SHP77 treated with DMSO at 0.1 percent for 48 hours (cell line): ENCODE results near the gene UHRF1.
"Not testable (repeated sequence)": the region's sequence is repeated elsewhere in the genome, so short reads cannot be mapped to it uniquely, and the experiment has no call there.

ENCODE experiments used
- DNase-seq: peaks from one replicate; lab custom pipeline; 2025; lab: John Stamatoyannopoulos, UW

UHRF1 gene

DNA sequence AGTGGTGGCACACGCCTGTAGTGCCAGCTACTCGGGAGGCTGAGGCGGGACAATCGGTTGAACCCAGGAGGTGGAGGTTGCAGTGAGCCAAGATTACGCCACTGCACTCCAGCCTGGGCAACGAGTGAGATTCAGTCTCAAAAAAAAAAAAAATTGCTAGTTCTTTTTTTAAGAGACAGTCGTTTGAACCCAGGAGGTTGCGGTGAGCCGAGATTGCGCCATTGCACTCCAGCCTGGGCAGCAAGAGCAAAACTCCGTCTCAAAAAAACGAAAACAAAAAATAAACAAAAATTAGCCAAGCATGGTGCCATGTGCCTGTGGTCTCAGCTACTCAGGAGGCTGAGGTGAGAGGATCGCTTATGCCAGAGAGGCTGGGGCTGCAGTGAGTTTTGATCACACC is 8.4 kb upstream of the UHRF1 start:
- not testable (repeated sequence) for DNase-seq

DNA sequence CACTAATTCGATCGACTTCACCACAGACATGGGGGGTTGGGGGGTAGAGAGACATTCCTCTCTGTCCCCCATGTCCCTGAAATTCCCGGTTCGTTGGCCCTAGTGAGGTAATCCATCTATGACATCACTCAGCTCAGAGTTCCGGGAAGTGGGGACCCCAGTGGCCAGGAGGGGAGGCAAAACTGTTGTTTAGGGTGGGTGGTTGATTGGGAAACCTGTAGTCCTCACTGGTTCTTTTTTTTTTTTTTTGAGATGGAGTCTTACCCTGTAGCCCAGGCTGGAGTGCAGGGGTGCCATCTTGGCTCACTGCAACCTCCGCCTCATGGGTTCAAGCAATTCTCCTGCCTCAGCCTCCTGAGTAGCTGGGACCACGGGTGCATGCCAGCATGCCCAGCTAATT is 6.5 kb upstream of the UHRF1 start, which contains the start of gene ARRDC5:
Gene ARRDC5, minus strand, starts transcription at position 101 of the 400 bp plus-strand sequence. Its CDS starts 71 bp downstream, at position 30.
- no peak for DNase-seq

DNA sequence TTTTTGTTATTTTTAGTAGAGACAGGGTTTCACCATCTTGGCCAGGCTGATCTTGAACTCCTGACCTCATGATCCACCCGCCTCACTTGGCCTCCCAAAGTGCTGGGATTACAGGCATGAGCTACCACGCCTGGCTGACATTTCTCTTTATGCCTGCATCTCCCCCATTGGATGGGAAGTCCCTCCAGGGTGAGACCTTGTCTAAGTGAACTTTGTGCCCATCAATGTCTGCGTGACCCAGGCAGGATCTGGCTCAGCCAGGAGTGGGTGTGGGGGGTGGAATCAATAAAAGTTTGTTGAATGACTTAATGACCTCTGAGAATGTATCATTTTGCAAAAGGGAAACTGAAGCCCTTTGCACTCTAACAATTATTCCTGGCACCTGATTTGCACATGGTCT is 4.8 kb upstream of the UHRF1 start:
- DNase-seq = no peak

DNA sequence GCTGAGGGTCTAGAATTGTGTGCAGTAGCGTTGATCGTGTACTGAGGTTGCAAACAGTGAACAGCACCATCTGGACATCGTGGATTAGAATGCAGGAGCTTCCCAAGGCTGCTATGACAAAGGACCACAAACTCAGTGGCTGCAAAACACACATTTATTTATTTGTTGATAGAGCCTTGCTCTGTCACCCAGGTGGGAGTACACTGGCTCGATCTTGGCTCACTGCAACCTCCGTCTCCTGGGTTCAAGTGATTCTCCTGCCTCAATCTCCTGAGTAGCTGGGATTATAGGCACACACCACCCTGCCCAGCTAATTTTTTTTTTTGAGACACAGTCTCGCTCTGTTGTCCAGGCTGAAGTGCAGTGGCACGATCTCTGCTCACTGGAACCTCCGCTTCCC is 2.3 kb upstream of the UHRF1 start:
- DNase-seq = no peak

DNA sequence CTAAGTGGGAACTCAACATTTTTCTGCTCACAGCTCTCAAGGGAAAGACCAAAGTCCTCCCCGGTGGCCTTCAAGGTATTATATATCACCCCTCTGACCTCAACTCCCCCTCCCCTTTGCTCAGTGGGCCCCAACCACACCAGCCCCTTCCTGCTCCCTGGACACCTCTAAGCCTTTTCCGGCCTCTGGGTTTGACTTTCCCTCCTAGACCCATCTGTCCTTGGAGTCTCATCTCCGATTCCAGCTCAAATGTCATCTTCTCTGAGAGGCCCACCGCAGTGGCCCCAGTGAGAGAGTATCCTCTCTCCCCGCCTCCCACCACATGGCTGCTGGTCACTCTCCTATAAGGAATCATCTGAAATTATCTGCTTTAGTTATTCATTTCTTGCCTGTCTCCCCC is 941 bp upstream of the UHRF1 start:
- DNase-seq = no peak

DNA sequence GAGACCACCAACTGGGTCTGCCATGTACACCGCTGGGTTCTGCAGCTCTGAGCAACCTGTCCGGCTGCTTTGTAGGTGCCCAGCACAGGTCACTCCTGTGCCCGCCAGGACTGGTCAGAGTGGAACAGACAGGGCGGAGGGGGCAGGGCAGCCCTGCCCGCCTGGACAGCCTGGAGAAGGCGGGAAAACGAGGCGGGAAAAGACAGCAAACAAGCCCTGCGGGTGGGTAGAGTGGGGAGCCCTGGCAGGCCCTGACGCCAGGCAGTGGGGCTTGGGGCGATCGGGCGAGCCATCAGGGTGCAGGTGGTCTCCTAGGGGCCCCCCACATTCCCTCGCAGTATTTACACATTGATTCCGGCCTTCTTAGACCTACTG is 533 bp upstream of the UHRF1 start:
- DNase-seq = no peak

DNA sequence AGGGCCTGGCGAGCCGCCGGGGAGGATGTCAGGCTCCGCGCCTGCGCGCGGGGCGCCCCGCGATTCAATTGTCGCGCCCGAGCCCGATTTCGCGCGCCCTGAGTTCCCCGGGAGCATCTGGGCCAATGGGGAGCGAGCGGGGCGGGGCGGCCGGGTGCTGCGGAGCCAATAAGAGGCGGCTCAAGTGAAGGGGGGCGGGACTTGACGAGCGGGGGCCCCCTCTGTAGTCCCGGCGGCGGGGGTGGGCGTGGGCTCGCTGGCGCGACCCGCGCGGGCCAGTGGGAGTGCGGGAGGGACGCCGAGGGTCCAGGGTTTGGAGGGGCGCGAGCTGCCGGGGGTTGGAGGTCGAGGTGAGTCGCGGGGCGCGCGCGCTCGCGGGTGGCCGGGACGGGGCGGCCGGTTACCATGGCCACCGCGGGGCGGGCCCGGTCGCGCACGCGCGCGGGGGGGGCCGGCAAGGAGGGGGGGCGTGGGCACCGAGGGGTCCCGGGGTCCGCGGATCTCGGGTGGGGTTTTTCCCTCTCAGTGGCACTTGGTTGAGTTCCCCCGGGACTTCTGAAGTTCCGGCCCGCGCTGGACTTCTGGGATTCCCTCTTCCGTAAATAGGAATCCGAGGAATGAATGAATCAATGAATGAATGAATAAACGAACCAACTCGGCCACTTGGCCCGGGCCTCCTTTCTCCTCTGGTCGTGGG is 744 bp downstream of the UHRF1 start:
- DNase-seq = peak; percentile 58

DNA sequence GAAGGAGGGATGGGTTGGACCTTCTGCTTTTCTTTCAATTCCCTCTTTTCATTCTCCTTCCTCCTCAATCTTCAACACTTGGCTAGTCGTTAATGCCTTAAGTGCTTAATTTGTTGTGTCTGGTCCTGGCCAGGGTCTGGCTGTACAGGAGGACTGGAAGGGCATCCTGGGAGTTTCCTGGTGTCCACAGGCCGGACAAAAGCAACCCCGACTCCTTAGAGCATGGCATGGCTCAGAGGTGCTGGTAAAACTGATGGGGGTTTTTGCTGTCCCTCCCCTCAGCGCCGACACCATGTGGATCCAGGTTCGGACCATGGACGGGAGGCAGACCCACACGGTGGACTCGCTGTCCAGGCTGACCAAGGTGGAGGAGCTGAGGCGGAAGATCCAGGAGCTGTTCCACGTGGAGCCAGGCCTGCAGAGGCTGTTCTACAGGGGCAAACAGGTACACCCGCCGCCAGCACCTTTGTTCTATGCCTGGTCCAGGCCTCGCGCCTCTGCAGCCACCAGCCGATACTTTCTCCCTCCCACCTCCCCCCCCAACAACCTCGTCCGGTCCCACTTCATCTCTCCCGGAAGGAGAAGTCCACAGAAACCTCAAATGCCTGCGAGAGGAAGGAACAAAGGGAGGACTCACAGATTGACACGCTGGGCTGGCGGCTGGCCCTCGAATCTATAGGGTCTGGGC is 1.4 kb downstream of the UHRF1 start:
- no peak for DNase-seq

DNA sequence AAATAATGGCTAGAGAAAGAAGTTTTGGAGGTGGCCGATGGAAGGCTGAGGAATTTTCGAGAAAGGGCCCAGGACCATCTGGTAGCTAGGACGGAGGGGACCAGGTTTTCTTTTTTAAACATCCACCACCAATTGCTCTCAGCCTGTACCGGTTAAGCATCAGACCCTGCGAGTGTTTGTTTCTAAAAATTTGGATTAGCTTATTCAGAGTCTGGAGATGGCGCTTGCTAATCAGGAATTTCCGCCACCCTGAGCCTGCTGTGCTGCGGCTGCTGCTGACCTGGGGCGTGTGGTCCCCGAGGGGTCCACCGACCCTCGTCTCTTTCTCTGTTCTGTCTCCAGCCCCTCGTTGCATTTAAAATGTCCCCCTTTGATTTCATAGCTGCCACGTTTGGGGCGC is 2.0 kb downstream of the UHRF1 start:
- DNase-seq = no peak

DNA sequence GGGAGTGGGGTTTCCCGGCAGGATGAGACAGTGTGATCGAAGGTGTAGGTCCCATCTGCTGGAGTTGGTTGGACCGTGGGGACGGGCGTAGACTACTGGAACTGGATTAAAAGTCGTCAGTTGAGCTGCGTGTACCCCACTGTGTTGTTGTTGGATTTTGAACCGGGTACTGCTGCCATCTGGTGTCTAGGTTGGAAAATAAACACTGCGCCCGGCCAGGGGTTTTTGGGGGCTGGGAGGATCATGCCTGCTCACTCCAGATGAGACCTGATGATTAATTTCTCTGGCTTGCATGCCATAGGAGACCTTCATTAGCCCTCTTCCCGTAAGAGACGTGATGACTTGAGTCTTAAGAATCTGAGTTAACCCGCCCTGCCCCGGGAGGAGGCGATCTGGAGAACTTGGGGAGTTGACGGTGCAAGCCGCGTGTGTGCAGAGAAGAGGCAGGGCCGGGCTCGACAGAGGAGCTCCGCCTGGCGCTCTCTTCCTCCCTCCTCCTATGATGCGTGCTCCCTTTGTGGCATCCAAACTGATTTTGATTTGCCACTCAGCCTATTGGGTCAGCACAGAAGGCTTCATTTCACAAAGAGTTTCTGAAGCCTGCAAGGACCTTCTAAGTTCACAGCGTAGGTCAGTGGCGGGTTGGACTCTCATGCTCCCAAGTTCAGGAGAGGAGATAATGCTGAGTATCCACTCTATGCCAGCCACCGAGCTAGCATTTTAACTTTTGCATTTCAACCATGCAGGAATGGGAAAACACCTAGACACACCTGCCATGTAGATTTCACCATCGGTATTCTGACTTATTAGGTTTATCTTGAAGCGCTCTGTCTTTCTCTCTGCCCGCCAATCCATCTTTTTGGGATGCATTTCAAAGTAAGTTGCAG is 2.7 kb downstream of the UHRF1 start:
- DNase-seq = no peak

DNA sequence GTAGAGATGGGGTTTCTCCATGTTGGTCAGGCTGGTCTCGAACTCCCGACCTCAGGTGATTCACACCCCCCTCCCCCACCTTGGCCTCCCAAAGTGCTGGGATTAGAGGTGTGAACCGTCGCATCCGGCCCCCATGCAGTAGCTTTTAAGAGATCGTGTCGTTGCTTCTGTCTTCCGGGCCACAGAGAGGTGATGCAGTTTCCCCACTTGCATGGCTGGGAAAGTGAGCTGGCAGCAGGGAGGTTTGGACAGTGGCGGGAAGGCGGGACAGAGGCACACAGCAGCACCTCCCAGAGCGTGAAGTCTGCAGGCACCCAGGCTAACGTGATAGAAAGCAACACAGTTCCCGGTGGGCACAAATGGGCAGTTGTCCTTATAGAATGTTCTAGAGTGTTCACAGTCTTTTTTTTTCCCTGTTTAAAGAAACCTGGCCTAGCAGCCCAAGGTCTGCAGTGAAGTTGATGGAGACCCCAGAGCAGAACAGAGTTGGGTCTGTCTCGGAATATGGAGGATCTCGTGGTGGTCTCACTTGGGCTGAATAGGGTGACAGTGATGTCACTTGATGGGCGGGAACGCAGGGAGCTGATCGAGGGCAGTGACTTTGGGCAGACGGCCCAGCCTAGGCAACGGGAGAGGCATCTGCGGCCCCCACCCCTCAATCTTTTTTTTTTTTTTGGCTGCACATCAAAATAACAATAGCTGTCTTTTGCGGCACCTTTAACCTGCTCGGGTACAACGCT is 4.9 kb downstream of the UHRF1 start:
- DNase-seq = no peak

DNA sequence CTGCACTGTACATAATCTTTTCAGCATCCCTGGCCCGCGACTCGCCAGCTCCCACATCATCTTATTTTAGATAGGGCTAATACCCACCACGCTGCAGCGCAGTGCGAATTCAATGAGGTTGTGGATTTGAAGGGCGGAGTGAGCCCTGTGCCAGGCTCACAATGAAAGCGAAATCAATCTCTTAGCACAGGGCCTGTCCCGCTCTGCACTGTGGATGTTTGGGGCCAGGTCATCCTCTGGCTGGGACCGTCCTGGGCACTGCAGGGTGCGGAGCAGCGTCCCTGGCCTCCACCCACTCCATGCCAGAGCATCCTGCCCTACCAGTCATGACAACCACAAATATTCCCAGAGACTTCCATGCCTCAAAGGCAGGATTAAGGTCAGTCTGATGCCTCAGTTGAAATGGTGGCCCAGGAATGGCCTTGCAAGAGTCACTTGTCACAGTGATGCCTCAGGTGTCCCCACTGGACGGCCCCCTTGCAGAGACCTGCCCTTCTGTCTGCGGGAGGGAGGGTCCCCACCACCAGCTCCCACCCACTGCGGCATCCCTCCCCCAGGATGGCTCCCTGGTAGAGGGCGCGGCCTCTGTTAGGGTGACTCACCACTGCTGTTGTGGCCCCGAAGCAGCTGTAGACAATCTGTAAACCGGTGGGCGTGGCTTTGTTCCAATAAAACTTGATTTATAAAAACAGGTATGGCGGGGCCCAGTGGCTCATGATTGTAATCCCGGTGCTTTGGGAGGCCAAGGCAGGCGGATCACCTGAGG is 5.6 kb downstream of the UHRF1 start:
- DNase-seq = no peak

DNA sequence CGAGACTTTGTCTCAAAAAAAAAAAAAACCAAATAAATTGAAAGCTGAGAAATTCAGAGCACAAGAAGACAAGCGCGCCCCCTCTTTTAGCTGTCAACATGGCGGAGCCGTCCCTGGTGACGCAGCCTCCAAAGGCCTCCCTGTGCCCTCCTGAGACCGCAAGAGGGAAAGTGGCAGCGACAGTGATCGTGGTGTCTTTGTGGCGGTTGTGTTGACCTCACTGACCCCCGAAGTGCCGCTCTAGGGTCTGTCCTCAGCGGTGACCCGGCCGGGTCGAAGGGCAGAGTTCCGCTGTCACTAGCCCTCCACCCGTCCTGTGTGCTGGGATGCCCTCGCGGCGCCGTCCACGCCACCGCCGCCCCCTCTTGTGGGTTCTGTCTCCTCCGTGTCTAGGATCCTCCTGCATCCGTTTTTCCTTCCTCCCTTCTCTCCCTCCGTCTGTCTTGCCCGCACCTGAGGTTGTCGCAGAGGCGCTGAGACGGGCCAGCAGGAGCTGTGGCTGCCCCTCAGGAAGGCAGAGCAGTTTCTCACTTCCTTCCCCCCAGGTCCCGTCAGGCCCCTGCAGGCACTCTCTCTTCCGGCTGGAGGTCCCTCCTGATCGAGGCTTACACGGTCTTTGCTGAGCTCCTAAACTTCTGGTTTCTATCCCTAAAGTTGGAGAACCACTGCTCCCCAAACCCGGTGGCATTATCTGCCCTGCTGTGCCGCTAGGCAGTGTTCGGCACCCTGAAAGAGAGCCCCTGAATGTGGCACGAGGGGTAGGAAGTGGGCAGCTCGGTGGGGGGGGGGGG is 7.2 kb downstream of the UHRF1 start:
- DNase-seq = no peak

DNA sequence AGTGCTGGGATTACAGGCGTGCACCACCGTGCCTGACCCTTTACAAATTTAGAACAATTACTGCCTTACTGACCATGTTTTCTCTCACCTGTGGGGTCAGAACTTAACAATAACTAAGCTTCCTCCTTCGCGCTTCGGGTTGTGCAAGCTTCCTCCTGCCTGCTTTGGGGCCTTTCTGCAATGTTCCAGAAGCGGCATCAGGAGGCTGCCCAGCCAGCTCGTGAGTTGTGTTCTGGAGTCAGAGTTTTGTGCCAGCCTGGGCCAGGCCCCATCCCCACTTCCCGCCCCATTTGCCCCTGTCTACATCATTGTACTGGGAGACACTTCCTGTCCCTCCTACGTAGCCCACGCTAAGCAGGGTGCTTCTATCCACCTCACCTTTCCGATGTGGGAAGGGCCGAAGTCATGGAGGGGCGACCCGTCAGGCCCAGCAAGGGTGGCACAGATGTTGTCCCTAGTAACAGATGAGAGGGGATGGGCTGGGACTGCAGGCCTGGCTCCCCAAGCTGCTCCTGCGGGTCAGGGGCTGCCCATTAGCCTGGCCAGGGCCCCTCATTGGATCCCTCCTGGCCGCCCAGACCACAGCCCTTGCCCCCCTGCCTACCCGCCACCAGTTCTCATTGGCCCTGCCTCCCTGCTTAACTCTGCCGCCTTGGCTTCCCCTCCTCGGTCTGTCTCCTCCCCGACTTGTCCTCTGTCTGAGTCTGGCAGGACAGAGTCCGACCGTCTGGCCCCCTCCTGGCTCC is 13.4 kb downstream of the UHRF1 start:
- DNase-seq = no peak

DNA sequence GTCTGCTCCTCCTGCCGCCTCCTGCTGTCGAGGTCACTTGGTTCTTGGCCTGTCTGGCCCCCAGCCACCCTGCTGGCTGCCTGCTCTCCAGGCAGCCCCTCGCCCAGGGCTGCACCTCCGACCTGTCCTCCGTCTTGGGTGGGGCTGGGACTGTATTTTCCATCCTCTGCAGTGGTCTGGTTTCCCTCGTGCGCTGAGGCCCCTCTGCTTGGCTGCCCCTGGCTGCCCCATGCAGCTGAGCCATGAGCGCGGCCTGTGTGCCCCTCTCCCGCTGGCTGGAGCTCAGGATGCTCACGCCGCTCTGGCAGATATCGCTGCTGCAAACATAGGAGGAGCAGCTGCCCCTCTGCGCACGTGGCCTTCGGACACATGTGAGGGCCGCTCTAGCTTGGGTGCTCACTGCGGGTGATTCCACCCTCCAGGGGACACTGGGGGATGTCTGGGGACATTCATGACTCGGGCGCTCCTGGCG is 14.0 kb downstream of the UHRF1 start:
- DNase-seq = no peak

DNA sequence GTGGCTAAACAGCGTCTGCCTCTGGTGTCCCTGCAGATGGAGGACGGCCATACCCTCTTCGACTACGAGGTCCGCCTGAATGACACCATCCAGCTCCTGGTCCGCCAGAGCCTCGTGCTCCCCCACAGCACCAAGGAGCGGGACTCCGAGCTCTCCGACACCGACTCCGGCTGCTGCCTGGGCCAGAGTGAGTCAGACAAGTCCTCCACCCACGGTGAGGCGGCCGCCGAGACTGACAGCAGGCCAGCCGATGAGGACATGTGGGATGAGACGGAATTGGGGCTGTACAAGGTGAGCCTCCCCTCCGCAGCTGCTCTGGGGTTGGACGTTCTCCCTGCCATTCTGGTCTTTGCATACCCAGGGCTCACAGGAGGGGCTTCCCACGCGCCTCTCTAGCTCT is 19.9 kb downstream of the UHRF1 start:
- no peak for DNase-seq

DNA sequence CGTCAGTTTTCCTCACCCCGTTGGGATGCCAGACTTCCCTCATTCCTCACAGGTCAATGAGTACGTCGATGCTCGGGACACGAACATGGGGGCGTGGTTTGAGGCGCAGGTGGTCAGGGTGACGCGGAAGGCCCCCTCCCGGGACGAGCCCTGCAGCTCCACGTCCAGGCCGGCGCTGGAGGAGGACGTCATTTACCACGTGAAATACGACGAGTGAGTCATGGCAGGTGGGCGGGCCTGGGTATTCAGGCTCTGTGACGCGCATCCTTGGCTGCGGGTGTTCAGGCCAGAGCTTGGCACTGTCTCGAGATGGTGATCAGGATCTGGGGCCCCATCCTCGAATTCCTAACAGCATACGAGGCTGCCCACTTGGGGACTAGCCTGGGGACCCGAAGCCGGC is 21.4 kb downstream of the UHRF1 start:
- DNase-seq = no peak

DNA sequence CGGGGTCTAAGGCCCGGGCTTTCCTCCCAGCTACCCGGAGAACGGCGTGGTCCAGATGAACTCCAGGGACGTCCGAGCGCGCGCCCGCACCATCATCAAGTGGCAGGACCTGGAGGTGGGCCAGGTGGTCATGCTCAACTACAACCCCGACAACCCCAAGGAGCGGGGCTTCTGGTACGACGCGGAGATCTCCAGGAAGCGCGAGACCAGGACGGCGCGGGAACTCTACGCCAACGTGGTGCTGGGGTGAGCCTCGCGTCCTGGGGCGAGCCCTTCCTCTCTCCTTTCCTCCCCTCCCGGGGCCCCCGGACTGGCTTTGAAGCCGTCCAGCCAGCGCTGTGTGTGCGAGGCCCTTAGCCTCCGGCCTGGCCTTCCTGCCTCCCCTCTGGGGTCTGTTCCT is 23.4 kb downstream of the UHRF1 start:
- DNase-seq = no peak

DNA sequence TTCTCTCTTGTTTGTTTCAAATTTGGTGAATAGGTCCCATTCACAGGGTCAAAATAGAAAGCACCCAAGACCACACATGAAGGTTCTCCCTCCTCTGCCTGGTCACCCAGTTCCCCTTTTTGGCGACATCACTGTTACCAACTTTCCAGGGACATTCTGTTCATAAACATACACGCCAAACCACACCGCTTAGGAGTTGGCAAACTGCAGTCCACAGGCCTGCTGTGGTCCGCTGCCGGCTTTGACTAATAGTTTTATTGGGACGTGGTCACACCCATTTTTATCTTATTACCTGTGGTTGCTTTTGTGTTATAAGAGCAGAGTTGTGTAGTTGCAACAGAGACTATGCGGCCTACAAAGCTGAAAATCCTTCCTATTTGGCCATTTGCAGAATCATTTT is 24.2 kb downstream of the UHRF1 start:
- DNase-seq = no peak

DNA sequence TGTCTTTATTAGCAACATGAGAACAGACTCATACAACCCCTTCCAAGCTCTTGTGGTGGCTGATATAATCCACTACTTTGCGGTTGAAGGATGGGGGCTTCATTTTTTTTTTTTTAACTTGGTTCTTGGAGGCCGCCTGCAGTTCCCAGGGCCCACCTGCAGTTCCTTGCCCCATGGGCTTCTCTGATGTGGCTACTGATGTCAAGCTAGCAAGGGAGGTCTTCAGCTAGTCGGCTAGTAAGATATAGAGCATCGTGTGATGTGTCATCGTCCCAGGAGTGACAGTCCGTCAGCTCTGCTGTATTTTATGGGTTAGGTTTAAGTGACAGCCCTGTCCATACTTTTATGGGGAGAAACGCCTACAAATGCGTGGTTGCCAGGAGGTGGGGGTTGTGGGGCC is 26.1 kb downstream of the UHRF1 start:
- no peak for DNase-seq
